WTC11 (cell line): ENCODE results near the gene CACHD1. TPM values are rescaled to one million over a fixed set of nuclear protein-coding genes. Genes with fewer than 3 reads are reported as not detected.

Experiments used
- ATAC-seq: fragments of 200-7000 bp; cut with Tn5 transposase; 2 replicates; pipeline ENCODE4 v1.10.0; 2021; ENCODE audit warnings: mild to moderate bottlenecking, moderate library complexity
- CTCF ChIA-PET: fragments of 300-600 bp; sonication (Branson Sonifier 250); formaldehyde crosslinking; loops from one replicate; lab custom pipeline; 2021; ENCODE audit warnings: antibody characterized with exemption; lab: Charles Lee
- POLR2A ChIA-PET: fragments of 350-600 bp; sonication (Branson Sonifier 250); formaldehyde crosslinking; loops from one replicate; lab custom pipeline; 2021; ENCODE audit warnings: antibody characterized with exemption; lab: Charles Lee
- DNase-seq: peaks from one replicate; pipeline ENCODE4 v3.0.0; 2021; ENCODE audit warnings: low spot score
- H3K27ac Mint-ChIP-seq: 2 replicates; pipeline ENCODE4 v1.8.0; 2021; ENCODE audit warnings: mixed read lengths
- H3K27me3 Mint-ChIP-seq: 2 replicates; pipeline ENCODE4 v1.8.0; 2021; ENCODE audit warnings: low read depth, mild to moderate bottlenecking, moderate library complexity, mixed read lengths
- H3K36me3 Mint-ChIP-seq: 2 replicates; pipeline ENCODE4 v1.8.0; 2021; ENCODE audit warnings: mixed read lengths
- H3K4me1 Mint-ChIP-seq: 2 replicates; pipeline ENCODE4 v1.8.0; 2022; ENCODE audit warnings: mixed read lengths
- H3K4me3 Mint-ChIP-seq: 2 replicates; pipeline ENCODE4 v1.8.0; 2021; ENCODE audit warnings: mild to moderate bottlenecking, moderate library complexity, mixed read lengths
- H3K9me3 Mint-ChIP-seq: 2 replicates; pipeline ENCODE4 v1.8.0; 2021; ENCODE audit warnings: mixed read lengths
- ELF4 ChIP-seq: sonication (generic); formaldehyde crosslinking; IDR thresholded peaks from 2 replicates; pipeline ENCODE4 v1.8.1; 2022; ENCODE audit warnings: low read depth, mild to moderate bottlenecking, moderate library complexity, missing genetic modification reagents
- FOXJ3 ChIP-seq: sonication (generic); formaldehyde crosslinking; IDR thresholded peaks from 2 replicates; pipeline ENCODE4 v1.9.0; 2021; ENCODE audit warnings: missing genetic modification reagents, mild to moderate bottlenecking, borderline replicate concordance
- FOXP1 ChIP-seq: sonication (generic); formaldehyde crosslinking; IDR thresholded peaks from 2 replicates; pipeline ENCODE4 v1.8.0; 2022; ENCODE audit warnings: missing genetic modification reagents, mild to moderate bottlenecking, moderate library complexity, borderline replicate concordance
- GABPB1 ChIP-seq: sonication (generic); formaldehyde crosslinking; IDR thresholded peaks from 2 replicates; pipeline ENCODE4 v1.8.1; 2023; ENCODE audit warnings: mild to moderate bottlenecking, missing genetic modification reagents
- GRHL2 ChIP-seq: fragments of 250-450 bp; sonication (Bioruptor Pico); IDR thresholded peaks from 2 replicates; pipeline ENCODE4 v1.8.0; 2022; ENCODE audit warnings: mild to moderate bottlenecking, moderate library complexity; ENCODE audit not compliant: insufficient replicate concordance, severe bottlenecking
- IRF2 ChIP-seq: sonication (generic); formaldehyde crosslinking; IDR thresholded peaks from 2 replicates; pipeline ENCODE4 v1.8.0; 2022; ENCODE audit warnings: low read depth, missing genetic modification reagents, borderline replicate concordance
- NFATC4 ChIP-seq: fragments of 250-450 bp; sonication (Bioruptor Pico); IDR thresholded peaks from 2 replicates; pipeline ENCODE4 v1.9.0; 2021; ENCODE audit warnings: mild to moderate bottlenecking
- NR1H2 ChIP-seq: sonication (generic); formaldehyde crosslinking; IDR thresholded peaks from 2 replicates; pipeline ENCODE4 v1.9.0; 2021; ENCODE audit warnings: mild to moderate bottlenecking, moderate library complexity, missing genetic modification reagents
- RORB ChIP-seq: fragments of 250-450 bp; sonication (Bioruptor Pico); IDR thresholded peaks from 2 replicates; pipeline ENCODE4 v1.9.0; 2021; ENCODE audit warnings: mild to moderate bottlenecking
- SMAD4 ChIP-seq: sonication (generic); formaldehyde crosslinking; IDR thresholded peaks from 2 replicates; pipeline ENCODE4 v1.8.0; 2022; ENCODE audit warnings: mild to moderate bottlenecking, missing genetic modification reagents
- TP53 ChIP-seq: sonication (generic); formaldehyde crosslinking; IDR thresholded peaks from 2 replicates; pipeline ENCODE4 v1.8.1; 2023; ENCODE audit warnings: mild to moderate bottlenecking, missing genetic modification reagents
- ZBTB21 ChIP-seq: sonication (generic); formaldehyde crosslinking; IDR thresholded peaks from 2 replicates; pipeline ENCODE4 v1.8.1; 2023; ENCODE audit warnings: mild to moderate bottlenecking, missing genetic modification reagents, borderline replicate concordance
- ZNF232 ChIP-seq: sonication (generic); formaldehyde crosslinking; IDR thresholded peaks from 2 replicates; pipeline ENCODE4 v1.8.0; 2022; ENCODE audit warnings: mild to moderate bottlenecking, missing genetic modification reagents
- ZNF317 ChIP-seq: sonication (generic); formaldehyde crosslinking; IDR thresholded peaks from 2 replicates; pipeline ENCODE4 v1.8.1; 2023; ENCODE audit warnings: low read depth, mild to moderate bottlenecking, moderate library complexity, missing genetic modification reagents, borderline replicate concordance
- ZSCAN18 ChIP-seq: fragments of 250-450 bp; sonication (Bioruptor Pico); IDR thresholded peaks from 2 replicates; pipeline ENCODE4 v2.1.2; 2022; ENCODE audit warnings: mild to moderate bottlenecking, moderate library complexity
- total RNA-seq: library from RNA; stranded (reverse); gene quantifications from 3 replicates; pipeline ENCODE4 v1.2.3, GENCODE V29; 2021
- TF ChIP-seq, protein P1 (sequence below): fragments of 200-600 bp; IDR thresholded peaks from 2 replicates; pipeline ENCODE4 v1.8.0; 2022; ENCODE audit warnings: antibody characterized with exemption
- TF ChIP-seq, protein P2 (sequence below): sonication (generic); formaldehyde crosslinking; IDR thresholded peaks from 2 replicates; pipeline ENCODE4 v1.8.1; 2023; ENCODE audit warnings: mild to moderate bottlenecking, missing genetic modification reagents
- TF ChIP-seq, protein P3 (sequence below): sonication (generic); formaldehyde crosslinking; IDR thresholded peaks from 2 replicates; pipeline ENCODE4 v1.8.0; 2022; ENCODE audit warnings: mild to moderate bottlenecking, missing genetic modification reagents
- TF ChIP-seq, protein P4 (sequence below): sonication (generic); formaldehyde crosslinking; IDR thresholded peaks from 2 replicates; pipeline ENCODE4 v1.8.1; 2022; ENCODE audit warnings: mild to moderate bottlenecking, missing genetic modification reagents, moderate library complexity, borderline replicate concordance
- TF ChIP-seq, protein P5 (sequence below): sonication (generic); formaldehyde crosslinking; IDR thresholded peaks from 2 replicates; pipeline ENCODE4 v1.8.1; 2023; ENCODE audit warnings: mild to moderate bottlenecking, missing genetic modification reagents, moderate library complexity

Gene CACHD1
- total RNA-seq, 1 experiment from 2014 or later, result 26.3 TPM

DNA sequence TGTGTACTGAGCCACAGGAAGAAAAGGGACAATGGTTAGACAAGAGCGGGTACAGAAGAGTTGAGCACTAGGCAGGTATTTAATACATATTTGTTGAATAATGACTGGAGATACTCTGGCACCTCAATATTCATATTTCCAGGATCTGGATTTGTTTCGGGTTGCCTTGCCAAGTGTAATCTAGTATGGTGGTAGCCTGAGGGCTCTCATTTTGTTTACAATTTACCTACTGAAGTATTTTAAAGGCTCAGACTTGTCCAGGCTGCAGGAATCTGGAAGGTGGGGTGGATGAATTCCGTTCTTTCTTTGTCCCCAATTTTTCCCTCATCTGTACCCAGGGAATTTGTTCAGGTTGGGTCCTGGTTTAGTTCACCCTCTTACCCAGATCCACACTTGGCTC is 95.0 kb downstream of the CACHD1 start:
- no peak overlapping the region for H3K4me3 Mint-ChIP-seq
- no peak; the same call in 1 of the 2 replicates for ATAC-seq
- TF ChIP-seq IRF2 (CRISPR knock-in tag), result no peak
- no peak for TF ChIP-seq GRHL2 (CRISPR knock-in tag)
- TF ChIP-seq, protein P1, sequence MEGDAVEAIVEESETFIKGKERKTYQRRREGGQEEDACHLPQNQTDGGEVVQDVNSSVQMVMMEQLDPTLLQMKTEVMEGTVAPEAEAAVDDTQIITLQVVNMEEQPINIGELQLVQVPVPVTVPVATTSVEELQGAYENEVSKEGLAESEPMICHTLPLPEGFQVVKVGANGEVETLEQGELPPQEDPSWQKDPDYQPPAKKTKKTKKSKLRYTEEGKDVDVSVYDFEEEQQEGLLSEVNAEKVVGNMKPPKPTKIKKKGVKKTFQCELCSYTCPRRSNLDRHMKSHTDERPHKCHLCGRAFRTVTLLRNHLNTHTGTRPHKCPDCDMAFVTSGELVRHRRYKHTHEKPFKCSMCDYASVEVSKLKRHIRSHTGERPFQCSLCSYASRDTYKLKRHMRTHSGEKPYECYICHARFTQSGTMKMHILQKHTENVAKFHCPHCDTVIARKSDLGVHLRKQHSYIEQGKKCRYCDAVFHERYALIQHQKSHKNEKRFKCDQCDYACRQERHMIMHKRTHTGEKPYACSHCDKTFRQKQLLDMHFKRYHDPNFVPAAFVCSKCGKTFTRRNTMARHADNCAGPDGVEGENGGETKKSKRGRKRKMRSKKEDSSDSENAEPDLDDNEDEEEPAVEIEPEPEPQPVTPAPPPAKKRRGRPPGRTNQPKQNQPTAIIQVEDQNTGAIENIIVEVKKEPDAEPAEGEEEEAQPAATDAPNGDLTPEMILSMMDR, result no peak
- TF ChIP-seq SMAD4 (CRISPR knock-in tag), result no peak
- TF ChIP-seq FOXP1 (CRISPR knock-in tag), result no peak
- no peak for TF ChIP-seq ZNF317
- TF ChIP-seq ZNF232 (CRISPR knock-in tag), result no peak
- no peak for TF ChIP-seq NFATC4 (CRISPR knock-in tag)
- TF ChIP-seq, protein P2, sequence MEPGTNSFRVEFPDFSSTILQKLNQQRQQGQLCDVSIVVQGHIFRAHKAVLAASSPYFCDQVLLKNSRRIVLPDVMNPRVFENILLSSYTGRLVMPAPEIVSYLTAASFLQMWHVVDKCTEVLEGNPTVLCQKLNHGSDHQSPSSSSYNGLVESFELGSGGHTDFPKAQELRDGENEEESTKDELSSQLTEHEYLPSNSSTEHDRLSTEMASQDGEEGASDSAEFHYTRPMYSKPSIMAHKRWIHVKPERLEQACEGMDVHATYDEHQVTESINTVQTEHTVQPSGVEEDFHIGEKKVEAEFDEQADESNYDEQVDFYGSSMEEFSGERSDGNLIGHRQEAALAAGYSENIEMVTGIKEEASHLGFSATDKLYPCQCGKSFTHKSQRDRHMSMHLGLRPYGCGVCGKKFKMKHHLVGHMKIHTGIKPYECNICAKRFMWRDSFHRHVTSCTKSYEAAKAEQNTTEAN (CRISPR knock-in tag), result no peak
- 0 out of 2 replicates have a peak overlapping the region, but pooled peaks have one; percentile 71 for H3K27ac Mint-ChIP-seq
- CTCF ChIA-PET, result no interaction called here
- no peaks in the 10 kb centered on the region for H3K27me3 Mint-ChIP-seq
- peaks cover 8% of the 10 kb centered on the region for H3K36me3 Mint-ChIP-seq
- DNase-seq, result no peak
- peaks cover 65% of the 10 kb centered on the region for H3K4me1 Mint-ChIP-seq
- no peaks in the 10 kb centered on the region for H3K9me3 Mint-ChIP-seq
- POLR2A ChIA-PET, result no interaction called here

DNA sequence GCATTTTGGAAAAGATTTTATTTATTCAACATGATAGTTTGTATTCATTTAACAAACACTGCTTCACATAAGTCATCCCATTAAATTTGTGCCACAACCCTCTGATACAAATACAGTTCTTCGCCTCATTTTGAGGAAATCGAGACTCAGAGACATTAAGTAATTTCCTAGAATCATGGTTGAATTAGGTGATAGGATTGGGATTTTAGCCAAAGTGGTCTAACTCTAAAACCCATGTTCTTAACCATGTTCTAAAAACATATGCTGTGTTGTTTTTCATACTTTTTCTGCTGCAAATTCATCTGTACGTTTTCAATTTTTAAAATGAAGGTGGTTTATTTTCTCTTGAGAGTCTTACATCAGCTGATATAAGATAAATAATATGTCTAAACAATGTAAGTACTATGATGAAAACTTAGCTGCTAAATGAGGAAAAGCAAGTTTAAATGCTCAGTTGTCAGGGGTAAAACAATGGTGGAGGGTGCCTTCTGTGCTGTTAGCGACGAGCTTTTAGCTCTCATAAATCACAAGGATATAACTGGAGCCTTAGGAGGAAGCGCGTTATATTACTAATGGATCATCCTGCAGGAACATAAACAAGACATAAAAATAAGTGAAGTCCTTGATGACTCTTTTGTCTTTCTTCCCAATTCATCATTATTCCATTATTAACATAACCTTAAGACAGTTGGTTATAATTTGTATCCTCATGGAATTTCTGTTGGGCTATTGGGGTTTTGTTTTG is 97.7 kb downstream of the CACHD1 start:
- ChIA-PET CTCF (interaction anchor here (0.5 kb wide), 1 partner anchor 56 kb away, joined by 4 read pairs; no protein-coding TSS in a partner anchor), POLR2A (interaction anchor here (0.6 kb wide), 1 partner anchor 184 kb away, joined by 3 read pairs; no protein-coding TSS in a partner anchor)
- Mint-ChIP-seq H3K36me3 (peaks cover 3% of the 10 kb centered on the region), H3K27me3 (no peaks in the 10 kb centered on the region), H3K4me1 (peaks cover 89% of the 10 kb centered on the region), H3K27ac (no peak overlapping the region; the same call in 1 of the 2 replicates), H3K9me3 (no peaks in the 10 kb centered on the region), H3K4me3 (no peak overlapping the region)
- DNase-seq, result no peak
- no peak for ATAC-seq
- TF ChIP-seq RORB (CRISPR knock-in tag), result no peak

DNA sequence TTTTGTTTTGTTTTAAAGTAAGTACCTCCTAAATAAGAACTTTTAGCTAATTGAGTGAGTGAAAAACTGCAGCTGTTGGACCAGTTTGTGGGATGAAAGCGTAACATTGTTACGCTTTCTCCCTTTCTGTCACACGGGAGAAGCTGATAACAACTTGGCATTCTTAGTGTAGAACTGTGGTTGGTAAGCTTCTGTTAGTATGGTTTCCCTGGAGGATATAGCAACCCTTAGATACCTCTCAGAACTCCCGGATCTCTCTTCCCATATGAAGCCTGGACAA is 98.2 kb downstream of the CACHD1 start:
- Mint-ChIP-seq H3K9me3 (no peaks in the 10 kb centered on the region), H3K27me3 (no peaks in the 10 kb centered on the region), H3K36me3 (no peaks in the 10 kb centered on the region), H3K4me1 (peaks cover 89% of the 10 kb centered on the region), H3K27ac (no peak overlapping the region), H3K4me3 (no peak overlapping the region)
- ChIA-PET CTCF (interaction anchor here (0.5 kb wide), 1 partner anchor 56 kb away, joined by 4 read pairs; no protein-coding TSS in a partner anchor), POLR2A (interaction anchor here (0.6 kb wide), 1 partner anchor 184 kb away, joined by 3 read pairs; no protein-coding TSS in a partner anchor)
- DNase-seq (no peak), ATAC-seq (no peak)
- no peak for TF ChIP-seq FOXJ3 (CRISPR knock-in tag)
- TF ChIP-seq ZBTB21, result no peak
- TF ChIP-seq ZNF232 (CRISPR knock-in tag), result no peak
- TF ChIP-seq ELF4 (CRISPR knock-in tag), result no peak
- TF ChIP-seq, protein P3, sequence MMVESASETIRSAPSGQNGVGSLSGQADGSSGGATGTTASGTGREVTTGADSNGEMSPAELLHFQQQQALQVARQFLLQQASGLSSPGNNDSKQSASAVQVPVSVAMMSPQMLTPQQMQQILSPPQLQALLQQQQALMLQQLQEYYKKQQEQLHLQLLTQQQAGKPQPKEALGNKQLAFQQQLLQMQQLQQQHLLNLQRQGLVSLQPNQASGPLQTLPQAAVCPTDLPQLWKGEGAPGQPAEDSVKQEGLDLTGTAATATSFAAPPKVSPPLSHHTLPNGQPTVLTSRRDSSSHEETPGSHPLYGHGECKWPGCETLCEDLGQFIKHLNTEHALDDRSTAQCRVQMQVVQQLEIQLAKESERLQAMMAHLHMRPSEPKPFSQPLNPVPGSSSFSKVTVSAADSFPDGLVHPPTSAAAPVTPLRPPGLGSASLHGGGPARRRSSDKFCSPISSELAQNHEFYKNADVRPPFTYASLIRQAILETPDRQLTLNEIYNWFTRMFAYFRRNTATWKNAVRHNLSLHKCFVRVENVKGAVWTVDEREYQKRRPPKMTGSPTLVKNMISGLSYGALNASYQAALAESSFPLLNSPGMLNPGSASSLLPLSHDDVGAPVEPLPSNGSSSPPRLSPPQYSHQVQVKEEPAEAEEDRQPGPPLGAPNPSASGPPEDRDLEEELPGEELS (CRISPR knock-in tag), result no peak
- no peak for TF ChIP-seq TP53 (CRISPR knock-in tag)
- TF ChIP-seq, protein P4, sequence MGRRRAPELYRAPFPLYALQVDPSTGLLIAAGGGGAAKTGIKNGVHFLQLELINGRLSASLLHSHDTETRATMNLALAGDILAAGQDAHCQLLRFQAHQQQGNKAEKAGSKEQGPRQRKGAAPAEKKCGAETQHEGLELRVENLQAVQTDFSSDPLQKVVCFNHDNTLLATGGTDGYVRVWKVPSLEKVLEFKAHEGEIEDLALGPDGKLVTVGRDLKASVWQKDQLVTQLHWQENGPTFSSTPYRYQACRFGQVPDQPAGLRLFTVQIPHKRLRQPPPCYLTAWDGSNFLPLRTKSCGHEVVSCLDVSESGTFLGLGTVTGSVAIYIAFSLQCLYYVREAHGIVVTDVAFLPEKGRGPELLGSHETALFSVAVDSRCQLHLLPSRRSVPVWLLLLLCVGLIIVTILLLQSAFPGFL (CRISPR knock-in tag), result no peak
- no peak for TF ChIP-seq GABPB1 (CRISPR knock-in tag)
- TF ChIP-seq, protein P1, result no peak
- no peak for TF ChIP-seq NR1H2
- no peak for TF ChIP-seq FOXP1 (CRISPR knock-in tag)
- no peak for TF ChIP-seq ZSCAN18 (CRISPR knock-in tag)
- TF ChIP-seq, protein P5, sequence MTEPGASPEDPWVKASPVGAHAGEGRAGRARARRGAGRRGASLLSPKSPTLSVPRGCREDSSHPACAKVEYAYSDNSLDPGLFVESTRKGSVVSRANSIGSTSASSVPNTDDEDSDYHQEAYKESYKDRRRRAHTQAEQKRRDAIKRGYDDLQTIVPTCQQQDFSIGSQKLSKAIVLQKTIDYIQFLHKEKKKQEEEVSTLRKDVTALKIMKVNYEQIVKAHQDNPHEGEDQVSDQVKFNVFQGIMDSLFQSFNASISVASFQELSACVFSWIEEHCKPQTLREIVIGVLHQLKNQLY, result no peak
